ENCODE data around the gene TMPRSS3.

Gene TMPRSS3

GRCh38 chr21:42427809-42428419 lies 32.1 kb upstream of the TMPRSS3 start:
- DNase-seq, result no peak

DNA sequence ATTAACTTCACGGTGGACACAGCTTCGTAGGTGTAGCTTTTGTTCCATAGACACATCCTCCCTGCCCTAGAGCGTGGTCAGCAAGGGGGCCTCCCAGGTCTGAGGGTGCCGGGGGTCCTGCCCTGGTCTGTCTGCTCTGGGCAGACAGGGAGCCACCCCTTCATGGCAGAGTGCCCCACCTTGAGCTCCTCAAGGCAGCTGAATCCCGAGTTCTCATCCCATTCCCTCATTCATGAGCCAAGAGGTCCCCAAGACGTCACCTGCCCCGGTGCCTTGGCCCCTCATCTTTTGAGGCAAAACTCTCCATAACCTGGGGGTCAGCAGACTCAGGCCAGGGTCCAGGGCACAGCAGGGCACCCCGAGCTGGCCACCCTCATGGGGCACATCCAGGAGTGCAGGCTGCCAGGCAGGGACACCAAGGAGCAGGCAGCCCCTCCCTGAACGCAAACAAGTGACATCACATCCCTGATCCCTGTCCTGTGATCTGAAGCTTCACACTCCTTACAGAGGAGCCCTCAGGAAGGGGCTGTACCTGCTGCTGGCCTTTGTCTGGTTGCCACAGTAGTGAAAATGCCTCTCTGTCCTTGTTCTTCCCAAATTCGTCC lies 31.1 kb upstream of the TMPRSS3 start:
- DNase-seq, result no peak

DNA sequence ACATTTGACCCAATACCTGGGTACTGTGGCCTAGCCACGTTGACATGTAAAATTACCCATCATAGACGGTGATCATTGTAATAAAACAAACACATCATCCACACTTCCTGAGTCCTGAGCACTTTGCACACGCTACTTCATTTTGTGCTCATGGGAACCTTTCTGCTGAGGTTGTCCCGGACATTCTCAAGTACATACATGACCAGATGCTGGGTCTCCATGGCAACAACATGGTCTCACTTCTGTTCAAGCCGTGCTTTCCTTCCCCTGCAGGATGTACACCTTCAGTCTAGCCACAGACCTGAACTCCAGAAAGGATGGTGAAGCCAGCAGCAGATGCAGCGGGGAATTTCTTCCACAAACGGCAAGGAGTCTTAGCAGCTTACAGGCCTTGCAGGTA lies 30.6 kb upstream of the TMPRSS3 start:
- no peak for DNase-seq

DNA sequence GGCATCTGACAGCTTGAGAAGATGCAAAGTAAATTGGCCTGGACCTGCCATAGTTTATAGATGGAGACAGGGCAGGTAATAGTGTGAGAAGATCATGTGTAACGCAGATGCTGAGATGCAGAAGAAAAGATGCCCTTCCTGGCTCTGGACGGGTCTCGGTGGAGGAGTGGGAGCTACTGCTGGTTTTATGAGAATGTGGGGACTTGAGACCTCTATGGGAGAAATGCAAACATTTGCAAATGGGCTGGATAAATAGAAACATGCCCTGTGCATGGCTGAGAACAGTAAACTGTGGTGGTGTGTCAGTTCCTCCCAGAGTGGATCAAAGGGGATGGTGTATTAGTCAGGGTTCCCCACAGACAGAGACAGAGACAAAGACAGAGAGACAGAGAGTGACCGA lies 29.7 kb upstream of the TMPRSS3 start:
- DNase-seq, result no peak

GRCh38 chr21:42424914-42425541 lies 29.2 kb upstream of the TMPRSS3 start:
- DNase-seq, result peak; percentile 89

DNA sequence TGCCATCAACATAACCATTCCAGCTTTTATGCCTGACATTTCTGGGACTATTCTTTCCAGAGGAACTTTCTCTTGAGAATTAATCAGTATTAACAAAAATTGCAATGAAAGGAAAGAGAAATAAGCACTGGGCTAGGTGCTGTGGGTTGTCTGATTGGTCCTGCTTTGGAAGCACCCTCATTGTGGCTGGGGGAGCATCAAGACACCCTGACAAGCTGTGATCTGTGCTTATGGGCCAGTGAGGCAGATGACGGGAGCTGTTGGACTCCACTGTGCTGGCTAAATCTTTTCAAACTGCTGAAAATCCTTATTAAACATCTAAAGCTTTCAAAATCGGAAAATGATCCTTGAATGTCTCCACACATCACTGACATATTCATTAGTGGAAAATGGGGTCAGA lies 27.8 kb upstream of the TMPRSS3 start:
- DNase-seq, result no peak

DNA sequence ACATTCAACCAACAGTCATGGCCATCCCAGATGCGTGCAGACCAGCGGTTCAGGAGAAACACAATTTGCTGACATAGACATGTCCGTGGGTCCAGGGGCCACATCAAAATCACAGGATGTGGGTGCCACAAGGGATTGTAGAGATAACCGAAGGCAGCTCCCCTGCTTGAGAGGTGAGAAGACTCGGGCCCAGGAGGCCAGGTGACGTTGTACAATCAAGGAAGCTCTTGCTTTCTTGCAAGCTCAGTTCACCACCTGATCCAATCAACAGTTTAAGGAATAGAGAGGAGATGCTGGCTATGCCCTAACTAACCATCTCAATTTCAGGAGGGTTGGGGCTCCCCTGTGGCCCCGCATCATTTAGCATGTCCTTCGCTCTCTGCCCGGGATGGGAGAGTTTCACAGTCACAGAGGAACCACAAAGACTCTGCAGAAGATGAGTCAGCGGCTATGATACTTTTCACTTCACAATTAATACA lies 27.4 kb upstream of the TMPRSS3 start:
- peak; percentile 80 for DNase-seq

DNA sequence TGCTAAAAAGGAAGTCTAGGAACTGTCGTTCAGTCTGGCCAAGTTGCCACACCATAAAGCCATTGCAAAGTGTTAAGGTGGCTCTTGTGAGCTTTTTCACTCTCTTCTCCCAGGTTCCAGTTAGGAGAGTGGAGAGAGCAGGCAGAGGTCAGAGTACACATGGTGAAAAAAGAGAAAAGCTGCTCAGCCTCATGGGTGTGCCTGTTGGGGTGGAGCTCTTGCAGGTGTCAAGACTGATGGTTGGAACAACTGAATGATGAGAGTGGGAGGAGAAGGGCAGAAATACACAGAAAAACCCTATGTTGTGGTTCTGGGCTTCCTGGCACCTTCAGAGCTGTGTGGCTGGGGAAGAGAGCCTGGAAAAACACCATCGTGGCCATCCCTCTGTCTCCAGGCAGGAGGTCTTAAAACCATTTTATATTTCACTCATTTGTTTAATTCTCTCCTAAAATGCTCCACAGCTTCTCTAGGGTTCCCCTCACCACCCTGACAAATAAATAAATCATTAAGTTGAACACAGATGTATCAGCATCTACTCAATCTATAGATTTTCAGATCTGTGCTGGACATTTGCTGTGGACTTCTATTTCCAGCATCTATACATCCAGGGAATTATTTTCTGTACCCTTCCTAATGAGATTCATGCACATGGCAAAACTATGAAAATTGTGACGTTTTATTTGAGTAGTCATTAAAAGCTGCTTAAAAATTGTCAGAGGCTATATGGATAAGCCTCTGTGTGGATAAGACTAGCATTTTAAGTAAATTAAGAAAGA lies 25.4 kb upstream of the TMPRSS3 start:
- no peak for DNase-seq

- no peak for DNase-seq
Measured at GRCh38 chr21:42419845-42420244, 24.0 kb upstream of the TMPRSS3 start.

GRCh38 chr21:42418886-42419285 lies 23.0 kb upstream of the TMPRSS3 start:
- DNase-seq, result no peak

GRCh38 chr21:42417533-42417932 lies 21.7 kb upstream of the TMPRSS3 start:
- DNase-seq, result no peak

GRCh38 chr21:42414928-42415769 lies 19.3 kb upstream of the TMPRSS3 start:
- DNase-seq, result peak; percentile 96

DNA sequence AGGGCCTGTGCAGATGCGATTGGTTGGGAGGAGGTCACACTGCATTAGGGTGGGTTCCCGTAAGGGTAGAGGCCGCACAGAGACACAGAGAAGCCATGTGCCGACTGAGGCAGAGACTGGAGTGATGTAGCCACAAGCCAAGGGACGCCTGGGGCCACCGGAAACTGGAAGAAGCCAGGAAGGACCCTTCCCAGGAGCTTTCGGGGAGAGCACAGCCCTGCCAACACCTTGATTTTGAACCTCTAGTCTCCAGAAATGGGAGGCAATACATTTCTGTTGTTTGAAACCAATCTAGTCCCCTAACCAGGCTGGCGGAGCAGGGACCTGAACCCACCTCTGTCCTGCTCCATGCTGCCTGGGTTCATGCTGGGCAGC lies 18.7 kb upstream of the TMPRSS3 start:
- no peak for DNase-seq

GRCh38 chr21:42414066-42414465 lies 18.2 kb upstream of the TMPRSS3 start:
- DNase-seq, result no peak

- peak; percentile 81 for DNase-seq
Measured at GRCh38 chr21:42413500-42413899, 17.6 kb upstream of the TMPRSS3 start.

- no peak for DNase-seq
Measured at GRCh38 chr21:42413093-42413492, 17.2 kb upstream of the TMPRSS3 start.

- DNase-seq, result no peak
Measured at GRCh38 chr21:42412636-42412933, 16.7 kb upstream of the TMPRSS3 start.

DNA sequence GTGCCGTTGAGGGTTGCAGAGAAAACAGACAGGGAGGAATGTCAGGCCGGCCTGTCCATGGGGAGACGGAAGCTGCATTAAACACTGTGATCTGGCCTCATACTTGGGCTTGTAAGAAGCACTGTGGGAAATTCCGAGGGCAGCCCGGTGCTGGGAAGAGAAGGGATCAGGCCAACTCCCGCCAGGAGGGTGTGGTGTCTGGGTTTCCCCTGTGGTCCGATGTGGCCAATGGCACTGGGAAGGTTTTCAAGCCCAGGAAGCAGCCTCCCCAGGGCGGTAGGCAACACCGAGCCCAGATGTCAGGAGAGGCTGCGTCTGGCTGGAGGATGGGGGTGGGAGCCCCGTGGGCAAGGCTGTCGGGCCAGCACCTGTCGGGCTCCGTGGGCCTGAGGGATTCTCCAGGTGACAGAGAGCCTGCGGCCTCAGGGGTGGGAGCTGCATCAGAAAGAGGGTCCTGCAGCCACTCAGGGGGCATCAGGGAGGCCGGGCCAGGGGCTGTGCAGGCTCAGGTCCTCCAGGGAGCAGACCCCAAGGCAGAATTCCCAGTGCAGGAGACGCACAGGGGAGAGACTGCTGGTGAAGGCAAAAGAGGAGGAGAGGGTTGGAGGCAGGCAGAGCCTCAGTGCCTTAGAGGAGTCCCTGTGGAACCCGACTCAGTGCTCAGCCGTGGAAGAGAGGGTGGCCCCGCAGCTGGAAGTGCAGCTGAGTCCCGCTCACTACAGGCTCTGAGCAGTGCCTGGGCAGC lies 16.2 kb upstream of the TMPRSS3 start:
- DNase-seq, result no peak

DNA sequence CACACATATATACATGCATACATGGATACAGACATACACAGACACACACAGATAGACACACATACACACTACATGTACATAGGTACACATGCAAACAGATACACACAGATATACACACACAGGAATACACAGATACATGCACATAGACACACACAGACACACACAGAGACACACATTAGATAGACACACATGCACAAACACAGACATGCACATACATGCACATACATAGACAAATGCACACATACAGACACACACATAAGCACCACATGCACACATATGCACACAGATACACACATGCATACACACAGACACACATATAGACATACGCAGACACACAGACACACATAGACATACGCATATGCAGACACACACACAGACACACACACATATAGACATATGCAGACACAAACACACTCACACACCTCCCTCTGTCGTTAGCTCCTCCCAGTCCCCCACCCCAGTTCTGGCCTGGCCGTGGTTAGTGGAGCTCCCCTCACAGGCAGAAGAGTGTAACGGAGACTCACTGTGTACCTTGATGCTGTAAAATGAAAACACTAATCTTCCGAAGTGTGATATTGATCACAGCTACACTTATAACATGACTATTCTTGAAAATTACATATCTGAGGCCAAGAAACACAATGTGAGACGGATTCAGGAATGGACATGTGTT lies 15.5 kb upstream of the TMPRSS3 start:
- peak; percentile 72 for DNase-seq

DNA sequence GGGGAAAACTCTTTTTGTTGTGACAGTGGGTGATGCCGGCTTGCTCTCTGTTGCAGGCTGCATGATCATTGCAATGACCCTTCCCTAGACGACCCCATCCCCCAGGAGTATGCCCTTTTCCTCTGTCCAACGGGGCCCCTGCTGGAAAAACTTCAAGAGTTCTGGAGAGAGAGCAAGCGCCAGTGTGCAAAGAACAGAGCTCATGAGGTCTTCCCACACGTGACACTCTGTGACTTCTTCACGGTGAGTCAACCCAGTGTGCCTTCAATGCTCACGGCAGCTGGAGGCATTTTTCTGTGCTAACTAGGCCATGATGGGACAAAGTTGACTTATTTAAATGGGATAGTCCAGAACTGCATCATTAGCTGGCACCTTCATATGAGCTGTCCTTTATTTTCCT lies 13.5 kb upstream of the TMPRSS3 start:
- peak; percentile 65 for DNase-seq

DNA sequence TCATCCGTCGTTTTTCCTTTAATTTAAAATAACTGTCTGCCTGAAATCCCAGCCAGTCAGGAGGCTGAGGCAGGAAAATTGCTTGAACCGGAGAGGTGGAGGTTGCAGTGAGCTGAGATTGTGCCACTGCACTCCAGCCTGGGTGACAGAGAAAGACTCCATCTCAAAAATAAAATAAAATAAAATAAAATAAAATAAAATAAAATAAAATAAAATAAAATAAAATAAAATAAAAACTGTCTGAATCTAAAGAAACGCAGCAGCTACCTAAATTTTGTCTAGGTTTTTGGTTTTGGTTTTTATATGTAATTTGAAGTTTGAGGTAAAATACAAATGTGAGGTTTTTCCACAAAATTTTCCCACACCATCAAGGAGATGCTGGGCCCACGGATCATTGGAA lies 12.9 kb upstream of the TMPRSS3 start:
- DNase-seq, result peak; percentile 1

DNA sequence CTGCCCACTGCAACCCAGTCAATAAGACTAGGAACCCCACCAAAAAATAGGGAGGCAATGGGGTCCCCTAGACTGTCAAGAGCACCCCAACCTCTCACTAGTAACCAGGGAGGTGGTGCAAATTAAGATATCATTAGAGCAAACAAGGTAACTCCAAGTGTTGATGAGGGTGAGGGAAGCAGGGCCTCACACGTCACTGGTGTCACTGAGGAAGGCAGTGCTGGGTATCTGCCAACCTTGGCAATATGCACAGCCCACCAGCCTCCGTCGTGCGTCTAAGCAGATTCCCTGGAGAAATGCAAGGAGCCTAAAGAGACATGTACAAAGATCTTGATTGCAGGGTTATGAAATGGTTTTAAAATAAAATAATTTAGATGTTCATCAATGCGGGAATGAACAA lies 11.6 kb upstream of the TMPRSS3 start:
- DNase-seq, result peak; percentile 54

Data from activated effector memory CD4-positive, alpha-beta T cell treated with anti-CD3 and anti-CD28 coated beads, Interleukin-2, amount 50 U/mL, for 16 hours (primary cell).